NCI-H2107 treated with DMSO at 0.1 percent for 48 hours (cell line): ENCODE measurements around the gene TRMO.

ENCODE experiments used
- DNase-seq: peaks from one replicate; lab custom pipeline; 2025; ENCODE audit not compliant: unreplicated experiment; lab: John Stamatoyannopoulos, UW

The TRMO gene

DNA sequence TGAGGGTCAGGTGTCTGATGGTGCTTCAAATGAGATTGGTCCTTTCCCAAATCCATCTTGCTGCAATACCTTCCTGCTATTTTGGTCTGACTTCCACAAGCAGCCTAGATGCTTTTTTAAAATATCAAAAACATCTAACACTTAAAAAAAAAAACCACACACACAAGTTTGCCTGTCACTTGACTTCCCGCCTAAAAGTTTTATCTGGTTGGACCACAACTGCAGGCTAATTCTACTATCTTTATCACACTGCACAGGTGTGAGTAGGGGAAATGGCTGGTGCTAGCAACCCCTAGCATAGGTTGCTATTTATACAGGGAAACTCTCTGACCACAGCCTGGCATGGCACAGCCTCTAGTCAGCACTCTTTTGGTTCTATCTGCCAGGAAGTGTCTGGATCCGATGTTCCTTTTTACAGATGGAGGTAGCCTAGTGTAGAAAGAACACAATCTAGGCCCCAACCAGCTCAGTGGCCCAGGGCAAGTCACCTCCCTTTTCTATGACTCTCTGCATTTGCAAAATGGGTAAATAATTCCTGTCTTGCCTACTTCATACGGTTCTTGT lies 15.9 kb upstream of the TRMO start, which contains the start of gene HEMGN:
Gene HEMGN (minus strand): TSS at position 92 of the 564 bp plus-strand sequence. CDS start 36 bp downstream, at position 56.
- DNase-seq, result no peak

DNA sequence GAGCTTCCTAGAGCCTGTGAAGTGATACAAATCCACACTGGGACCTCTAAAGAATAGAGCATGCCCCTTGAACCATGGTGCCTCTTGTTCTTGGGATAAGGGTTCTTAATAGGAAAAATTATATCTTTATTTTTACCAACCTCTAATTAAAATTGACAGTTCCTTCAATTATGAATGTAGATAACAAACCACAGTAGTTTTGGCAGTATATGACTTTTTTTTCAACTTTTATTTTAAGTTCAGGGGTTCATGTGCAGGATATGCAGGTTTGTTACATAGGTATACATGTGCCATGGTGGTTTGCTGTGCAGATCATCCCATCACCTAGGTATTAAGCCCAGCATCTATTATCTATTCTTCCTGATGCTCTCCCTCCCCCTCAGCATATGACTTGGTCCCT lies 14.7 kb upstream of the TRMO start:
- DNase-seq, result no peak

DNA sequence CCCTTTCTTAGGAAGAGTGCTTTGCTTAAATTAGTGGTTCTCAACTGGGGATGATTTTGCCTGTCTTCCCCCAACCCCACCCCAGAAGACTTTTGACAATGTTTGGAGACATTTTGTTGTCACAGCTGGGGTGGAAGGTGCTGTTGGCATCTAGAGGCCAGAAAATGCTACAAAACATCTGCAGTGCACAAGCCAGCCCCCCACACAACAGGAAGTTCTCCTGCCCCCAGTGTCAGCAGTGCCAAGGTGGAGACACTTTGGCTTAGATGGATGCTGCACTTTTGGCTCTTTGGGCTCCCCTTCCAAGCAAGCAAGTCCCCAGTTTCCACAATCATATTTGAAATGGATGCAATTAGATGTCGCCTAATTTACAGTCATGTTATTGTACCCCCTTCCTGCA lies 13.0 kb upstream of the TRMO start:
- DNase-seq, result no peak

DNA sequence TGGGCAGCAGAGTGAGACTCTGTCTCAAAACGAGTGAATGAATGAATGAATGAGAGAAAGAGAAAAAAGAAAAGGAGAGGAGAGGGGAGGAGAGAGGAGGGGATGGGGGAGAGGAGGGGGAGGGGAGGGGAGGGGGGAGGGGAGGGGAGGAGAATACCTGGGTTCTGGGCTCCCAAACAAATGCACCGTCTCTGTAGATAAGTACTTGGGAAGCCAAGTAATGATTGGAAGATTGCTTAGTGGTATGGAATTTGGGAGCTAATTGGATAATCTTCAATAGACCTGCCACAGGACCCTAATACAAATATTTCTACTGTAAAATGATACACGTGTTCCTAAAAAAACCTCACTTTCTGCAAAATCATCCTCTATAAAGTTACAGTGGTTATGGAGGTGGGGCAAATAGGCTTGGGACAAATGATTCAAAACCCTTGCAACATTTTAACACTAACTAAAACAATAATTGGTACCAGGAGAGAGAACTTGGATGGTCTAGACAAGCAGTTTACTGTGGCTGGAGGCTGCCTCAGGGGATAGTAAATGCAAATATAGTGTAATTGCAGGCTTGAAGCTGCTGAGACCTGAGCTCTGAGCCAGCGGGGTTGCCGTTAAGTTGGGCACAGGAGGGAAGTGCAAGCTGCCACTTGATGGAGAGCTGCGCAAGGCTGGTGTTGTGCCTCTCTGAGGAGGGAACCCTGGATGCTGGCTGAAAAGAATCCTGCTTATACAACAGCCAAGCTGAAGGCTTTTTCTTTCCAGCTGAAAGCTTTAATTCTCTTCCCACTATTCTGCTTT lies 12.2 kb upstream of the TRMO start:
- DNase-seq, result peak; percentile 25

DNA sequence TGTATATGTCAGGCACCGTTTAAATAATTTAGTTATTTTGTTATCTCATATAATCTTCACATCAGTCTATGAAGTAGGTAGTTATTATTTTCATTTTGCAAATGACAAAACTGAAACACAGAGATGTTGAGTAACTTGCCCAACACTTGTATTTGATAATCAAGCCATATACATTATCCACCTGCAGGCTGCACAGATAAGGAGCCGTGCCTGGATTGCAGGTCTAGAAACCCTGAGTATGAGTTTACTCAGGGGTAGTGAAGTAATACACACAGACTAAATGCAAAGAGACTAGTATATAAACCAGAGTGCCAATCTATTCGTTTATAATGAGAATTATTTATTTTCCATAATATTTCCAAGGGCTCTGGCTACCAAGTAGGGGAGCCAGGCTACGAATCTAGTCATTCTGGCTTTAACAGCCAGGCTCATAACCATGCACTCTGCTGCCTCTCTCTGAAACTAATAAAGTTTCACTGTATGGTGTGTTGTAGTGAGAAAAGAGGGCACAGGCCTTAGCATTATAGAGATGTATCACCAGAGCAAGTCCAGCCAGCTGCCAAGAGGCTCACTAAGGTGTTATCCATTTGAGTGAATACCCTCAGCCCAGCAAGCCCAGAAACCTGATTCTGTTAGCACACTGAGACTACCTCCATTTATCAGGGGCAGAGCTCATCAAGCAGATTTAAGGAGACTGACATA lies 11.1 kb upstream of the TRMO start:
- no peak for DNase-seq

DNA sequence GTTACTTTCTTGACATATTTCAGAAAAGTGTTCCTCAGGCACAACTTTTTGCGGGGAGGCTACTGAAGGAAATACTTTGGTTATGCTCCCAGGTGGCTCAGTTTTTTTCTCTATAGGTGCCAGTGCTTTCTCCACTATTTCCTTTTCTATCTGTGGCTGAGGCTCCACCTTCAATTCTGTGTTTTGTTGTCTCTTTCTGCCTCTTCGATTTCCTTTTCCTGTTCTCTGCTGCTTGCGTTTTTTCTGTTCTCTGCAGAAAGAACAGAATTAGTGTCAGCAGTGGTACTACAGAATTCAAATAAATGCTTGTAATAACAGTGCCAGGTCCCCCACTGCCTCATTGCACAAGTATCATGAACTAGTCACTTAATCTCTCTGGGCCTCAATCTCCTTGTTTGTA lies 8.7 kb upstream of the TRMO start:
- DNase-seq, result no peak

DNA sequence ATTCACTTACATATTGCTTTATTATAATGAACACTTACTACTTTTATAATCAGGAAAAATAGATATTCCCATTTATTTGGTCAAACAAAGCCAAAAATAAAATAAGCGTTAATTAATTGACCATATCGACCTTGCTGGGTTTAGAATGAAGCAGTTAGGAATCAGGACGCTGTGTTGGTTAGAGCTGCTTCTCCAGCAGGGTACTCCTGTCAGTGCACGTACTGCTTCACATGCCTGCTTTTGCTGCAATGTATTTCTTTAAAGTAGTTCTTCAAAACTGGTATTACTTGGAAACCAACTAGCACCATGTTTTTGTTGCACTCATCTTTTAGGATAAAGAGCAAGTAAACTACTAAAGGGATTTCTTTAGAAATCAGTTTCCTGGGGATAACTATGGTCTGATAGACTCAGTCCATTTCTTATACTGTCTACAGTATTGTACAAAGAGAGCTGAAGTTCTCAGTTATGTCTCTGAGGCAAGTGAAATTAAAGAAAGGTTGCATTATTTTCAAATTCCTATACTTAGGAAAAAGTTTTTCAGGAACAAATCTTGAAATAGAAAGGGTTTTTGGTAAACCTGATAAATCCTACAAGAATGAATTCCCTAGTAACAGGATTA lies 6.8 kb upstream of the TRMO start:
- no peak for DNase-seq

DNA sequence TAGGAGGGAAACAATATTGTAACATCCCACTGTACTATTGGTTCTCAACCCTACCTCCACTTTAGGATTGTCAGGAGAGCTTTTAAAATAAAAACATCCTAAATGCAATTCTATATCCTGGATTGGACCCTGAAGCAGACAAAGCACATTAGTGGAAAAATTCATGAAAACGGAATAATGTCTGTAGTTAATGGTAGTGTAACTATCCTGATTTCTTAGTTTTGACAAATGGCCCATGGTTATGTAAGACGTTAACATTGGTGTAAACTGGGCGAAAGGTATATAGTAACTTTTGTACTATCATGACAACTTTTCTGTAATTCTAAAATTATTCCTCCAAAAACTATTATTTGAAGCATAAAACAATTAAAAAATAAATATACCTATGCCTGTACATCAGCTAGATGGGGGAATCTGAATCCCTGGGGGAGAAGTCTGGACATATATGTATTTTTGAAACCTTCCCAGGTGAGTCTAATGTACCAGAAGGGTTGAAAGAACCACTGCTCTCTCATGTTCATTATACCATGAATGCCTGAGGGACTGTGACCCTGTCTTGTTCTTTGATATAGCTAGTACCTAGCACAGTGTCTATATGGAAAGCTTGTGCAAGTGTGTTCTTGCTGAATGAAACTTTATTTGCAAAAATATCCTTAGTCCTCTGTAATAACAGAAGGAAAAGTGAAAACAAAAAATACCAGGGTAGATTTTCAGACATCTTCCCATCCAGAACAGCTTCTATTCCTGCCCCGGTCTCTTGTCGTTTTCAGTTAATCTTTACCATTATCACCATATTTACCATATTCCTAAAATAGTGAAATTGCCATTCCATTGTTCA lies 3.4 kb upstream of the TRMO start:
- no peak for DNase-seq

DNA sequence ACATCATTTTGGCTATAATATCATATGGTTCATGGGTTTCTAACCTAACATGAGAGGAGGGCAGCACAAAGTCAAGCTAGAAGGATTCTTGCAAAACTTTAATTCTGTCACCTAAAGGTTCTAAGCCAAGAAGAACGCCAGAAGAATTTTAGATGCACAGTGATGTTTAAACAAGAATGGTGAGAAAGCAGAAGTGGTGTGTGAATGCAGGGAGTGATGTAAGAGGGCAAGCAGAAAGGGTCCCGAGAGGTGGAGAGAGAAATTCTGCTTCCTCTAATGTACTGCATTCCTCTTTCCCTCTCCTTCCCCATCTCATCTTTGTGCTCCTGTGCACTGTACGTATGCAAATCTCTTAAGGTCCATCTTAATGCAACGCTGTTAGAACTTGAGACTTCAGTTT lies 2.1 kb upstream of the TRMO start:
- DNase-seq, result no peak

DNA sequence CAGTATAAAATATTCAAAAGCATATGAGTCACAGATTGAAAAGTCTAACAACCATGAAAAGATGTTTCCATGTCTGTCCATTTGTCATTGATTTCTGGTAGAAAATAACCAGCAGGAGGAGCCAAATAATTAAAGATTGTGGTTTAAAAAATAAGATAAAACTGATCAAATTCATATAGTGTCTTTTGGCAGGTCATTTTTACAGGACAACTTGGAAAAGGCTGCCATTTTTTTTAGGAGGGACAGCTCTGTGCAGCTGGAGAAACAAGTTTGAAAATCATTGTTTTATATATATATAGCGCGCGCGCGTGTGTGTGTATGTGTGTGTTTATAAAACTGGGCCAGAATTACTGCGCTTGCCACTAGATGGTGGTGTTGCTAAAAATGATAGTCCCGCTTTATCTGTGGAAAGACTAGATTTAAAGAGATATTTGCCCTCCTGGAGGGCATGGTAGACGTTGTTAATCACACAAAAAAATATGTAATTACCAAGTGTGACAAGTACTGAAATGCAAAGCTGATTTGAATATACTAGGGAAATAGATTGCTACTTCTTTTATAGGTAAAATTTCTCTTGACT lies 1.3 kb upstream of the TRMO start:
- peak; percentile 64 for DNase-seq

DNA sequence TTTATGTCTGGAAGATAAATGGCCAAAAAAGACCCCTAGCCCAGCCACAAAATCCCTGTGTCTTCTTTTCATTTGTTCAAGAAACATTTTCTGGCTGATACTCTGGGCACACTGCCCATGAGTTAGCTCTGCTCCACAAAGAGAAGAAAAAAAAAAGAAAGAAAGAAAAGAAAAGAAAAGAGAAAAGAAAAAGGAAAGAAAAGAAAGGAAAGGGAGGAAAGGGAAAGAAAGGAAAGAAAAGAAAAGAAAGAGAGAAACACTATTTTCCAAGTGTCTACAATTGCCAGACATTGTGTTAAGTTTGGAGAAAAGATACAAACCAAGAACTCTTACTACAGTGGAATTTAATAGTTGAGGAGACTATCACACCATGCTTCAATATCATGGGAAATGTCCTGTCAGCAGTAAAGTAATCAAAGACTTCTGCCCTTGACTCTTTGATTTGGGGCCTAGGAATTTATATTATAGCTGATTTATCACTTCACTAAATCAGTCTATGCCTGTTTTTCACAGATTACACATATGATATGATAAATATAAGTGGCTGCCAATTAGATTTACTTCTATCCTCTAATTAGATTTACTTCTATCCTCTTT lies 3.0 kb downstream of the TRMO start:
- DNase-seq, result no peak

DNA sequence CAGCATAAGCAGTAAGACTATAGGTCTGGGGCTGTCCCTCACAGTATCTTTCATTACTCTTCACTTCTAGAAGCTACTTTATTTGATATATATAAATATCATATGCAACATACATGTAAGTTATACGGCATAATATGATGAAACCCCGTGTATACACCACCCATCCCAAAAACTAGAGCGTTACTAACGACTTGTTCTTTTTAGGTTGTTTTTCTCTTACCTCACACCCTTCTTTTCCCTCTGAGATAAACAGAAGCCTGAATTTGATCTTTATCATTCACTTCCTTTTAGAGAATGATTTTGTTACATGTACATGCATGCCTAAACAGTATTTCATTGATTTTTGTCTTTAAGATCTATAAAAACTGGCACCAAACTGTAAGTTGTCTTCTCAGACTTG lies 3.7 kb downstream of the TRMO start:
- DNase-seq, result no peak

DNA sequence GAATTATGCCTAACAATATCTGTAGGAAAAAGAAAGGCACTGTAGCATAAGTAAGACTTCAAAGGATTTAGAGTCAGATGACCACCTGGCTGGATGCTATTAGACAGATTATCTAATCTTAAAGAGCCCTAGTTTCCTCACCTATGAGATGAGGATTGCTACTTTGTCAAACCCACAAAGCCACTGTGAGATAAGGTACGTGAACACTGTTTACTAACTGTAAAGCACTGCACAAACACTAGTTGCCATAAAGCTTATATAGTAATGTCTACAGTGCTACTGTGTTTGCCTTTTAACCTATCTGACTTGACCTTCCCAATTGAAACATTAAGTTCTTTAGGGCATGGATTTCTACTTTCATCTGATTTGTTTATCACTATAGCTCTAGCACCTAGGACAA lies 10.3 kb downstream of the TRMO start:
- DNase-seq, result no peak

DNA sequence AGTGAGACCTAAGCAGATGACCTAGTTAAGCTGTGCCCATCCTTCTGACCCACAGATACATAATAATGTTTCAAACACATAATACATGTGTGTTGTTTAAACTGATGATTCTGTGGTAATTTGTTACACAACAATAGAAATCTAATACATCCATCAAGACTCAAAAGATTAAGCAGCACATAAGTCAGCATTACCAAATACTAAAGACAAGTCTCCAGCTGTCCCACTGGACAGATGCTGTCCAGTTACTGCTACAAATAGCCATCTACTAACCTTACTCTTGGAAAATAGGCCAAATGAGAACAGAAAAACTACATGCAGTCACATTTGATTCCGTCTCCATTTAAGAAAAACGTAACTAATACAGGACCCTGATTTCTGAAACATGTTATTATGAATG lies 10.8 kb downstream of the TRMO start:
- no peak for DNase-seq

DNA sequence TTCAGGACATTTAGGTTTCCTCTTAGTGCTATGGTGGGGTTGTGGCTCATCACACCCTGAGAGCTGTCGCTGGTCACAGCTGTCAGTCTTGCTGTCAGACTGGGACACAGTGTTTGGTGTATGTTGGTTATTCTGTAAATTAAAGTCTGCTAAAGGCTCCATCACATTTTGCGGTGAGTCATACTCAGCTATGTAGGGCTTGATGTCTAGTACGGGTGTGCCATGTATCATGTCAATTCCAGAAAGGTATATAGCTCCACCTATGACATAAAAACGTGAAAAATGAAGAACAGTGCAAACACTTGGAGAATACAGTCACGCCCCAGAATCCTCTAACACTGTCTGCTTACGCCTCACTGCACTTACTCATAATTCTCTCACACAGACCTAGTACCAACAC lies 11.9 kb downstream of the TRMO start:
- DNase-seq, result no peak

DNA sequence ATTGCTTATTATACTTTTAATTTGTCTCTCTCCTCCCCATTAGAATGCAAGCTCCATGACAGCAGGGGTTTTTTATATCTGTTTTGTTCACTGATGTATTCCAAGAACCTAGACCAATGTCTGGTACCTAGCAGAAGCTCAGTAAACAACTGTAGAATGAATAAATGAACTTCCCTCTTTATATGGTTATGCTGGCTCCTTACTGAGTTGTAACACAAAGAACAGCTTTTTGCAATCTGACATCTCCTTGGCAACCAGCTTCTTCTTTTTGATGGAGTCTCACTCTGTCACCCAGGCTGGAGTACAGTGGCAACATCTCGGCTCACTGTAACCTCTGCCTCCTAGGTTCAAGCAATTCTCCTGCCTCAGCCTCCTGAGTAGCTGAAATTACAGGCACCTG lies 13.6 kb downstream of the TRMO start:
- no peak for DNase-seq

DNA sequence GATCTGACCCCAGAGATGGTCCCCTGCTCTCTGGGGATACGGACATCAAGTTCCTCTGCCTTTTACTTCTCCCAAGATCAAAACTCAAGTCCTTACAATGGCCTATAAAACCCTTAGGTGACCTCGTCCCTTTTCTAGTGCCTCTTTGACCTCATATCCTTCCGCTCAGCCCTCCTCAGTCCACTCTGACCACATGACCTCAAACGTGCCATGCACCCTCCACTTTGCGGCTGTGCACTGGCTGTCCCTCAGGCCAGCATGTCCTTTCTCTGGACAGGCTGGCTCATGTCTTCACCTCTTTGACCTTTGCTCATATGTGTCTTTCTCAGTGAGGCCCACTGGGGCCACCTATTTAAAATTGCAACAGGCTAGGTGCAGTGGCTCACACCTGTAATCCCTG lies 14.7 kb downstream of the TRMO start:
- DNase-seq, result no peak

DNA sequence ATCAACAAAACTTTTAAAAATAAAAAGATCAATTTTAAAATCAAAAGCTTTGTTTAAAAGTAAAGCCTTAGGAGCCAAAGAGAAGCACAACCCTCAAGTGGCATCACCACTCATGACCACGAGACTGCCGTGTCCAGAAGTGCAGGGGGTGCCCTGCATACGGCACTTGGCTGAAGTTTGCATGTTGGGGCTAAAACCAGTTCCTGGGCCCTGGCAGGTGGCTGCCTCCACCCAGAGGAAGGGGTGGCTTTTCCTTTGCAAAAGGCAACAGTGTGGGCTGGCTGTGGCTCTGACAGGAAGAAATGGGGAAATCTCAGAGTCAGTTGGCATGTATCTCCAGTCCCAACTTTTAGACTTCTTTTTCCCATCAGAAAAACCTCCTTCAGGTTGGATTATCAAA lies 15.3 kb downstream of the TRMO start:
- no peak for DNase-seq

DNA sequence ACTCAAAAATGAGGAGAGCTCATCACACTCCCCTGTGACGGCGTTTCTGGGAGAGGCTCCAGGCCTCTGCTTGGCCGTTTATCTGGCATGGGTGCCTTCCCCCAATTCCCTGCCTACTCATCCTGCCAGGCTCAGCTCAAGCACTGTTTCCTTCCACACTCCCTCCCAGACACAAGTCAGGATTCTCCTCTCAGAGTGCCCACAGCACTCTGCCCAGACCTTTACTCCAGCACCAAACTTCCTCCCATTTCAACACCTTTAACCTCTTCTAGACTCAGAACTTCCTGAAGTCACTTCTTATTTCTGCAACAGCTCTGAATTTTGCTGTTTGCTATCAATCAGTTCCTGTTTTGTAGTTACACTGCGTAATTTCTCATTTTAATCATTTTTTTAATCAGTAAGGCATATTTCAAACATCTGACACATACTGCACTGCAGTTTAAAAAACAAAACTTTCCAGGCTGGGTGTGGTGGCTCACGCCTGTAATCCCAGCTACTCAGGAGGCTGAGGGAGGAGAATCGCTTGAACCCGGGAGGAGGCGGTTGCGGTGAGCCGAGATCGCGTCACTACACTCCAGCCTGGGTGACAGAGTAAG lies 16.0 kb downstream of the TRMO start:
- DNase-seq, result no peak

DNA sequence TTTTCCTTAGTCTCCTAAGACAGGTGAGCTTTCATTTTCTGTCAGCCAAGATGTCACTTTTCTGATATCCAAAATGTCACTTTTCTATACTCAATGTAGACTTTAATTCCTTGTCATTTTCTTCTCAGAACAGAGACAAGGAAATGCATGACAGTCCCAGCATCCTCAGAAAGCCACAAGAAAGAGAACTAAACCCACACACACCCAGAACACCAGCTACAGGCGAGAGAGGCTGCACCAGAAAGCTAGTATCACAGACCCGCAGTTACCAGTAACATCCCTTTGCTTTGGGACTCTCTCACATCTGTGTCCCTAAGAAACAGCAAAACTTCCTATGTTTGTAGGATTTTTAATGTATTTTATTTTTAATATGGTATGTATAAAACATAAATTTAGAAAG lies 17.1 kb downstream of the TRMO start:
- DNase-seq, result no peak
